ENCODE measurements around the gene SLC22A23.

Gene SLC22A23

GRCh38 chr6:3293271-3294155, 163.3 kb downstream of the SLC22A23 start:
- DNase-seq = no peak

- DNase-seq = no peak
Observed at GRCh38 chr6:3292431-3293197, 164.2 kb downstream of the SLC22A23 start.

- DNase-seq = no peak
Observed at GRCh38 chr6:3291987-3292386, 164.9 kb downstream of the SLC22A23 start.

GRCh38 chr6:3291346-3291745, 165.5 kb downstream of the SLC22A23 start:
- DNase-seq = no peak

GRCh38 chr6:3290931-3291211, 166.0 kb downstream of the SLC22A23 start:
- DNase-seq = no peak

- DNase-seq = no peak
Observed at GRCh38 chr6:3290149-3290930, 166.5 kb downstream of the SLC22A23 start.

GRCh38 chr6:3289664-3290055, 167.2 kb downstream of the SLC22A23 start:
- no peak for DNase-seq

- no peak for DNase-seq
Observed at GRCh38 chr6:3288711-3289663, 167.9 kb downstream of the SLC22A23 start.

- no peak for DNase-seq
Observed at GRCh38 chr6:3287976-3288707, 168.7 kb downstream of the SLC22A23 start.

- DNase-seq = no peak
Observed at GRCh38 chr6:3287308-3287707, 169.5 kb downstream of the SLC22A23 start.

GRCh38 chr6:3286641-3287171, 170.1 kb downstream of the SLC22A23 start:
- no peak for DNase-seq

- no peak for DNase-seq
Observed at GRCh38 chr6:3285732-3286131, 171.1 kb downstream of the SLC22A23 start.

GRCh38 chr6:3285049-3285639, 171.7 kb downstream of the SLC22A23 start:
- DNase-seq = no peak

GRCh38 chr6:3284436-3284876, 172.4 kb downstream of the SLC22A23 start:
- no peak for DNase-seq

- DNase-seq = no peak
Observed at GRCh38 chr6:3283641-3284435, 173.0 kb downstream of the SLC22A23 start.

- DNase-seq = no peak
Observed at GRCh38 chr6:3283241-3283640, 173.6 kb downstream of the SLC22A23 start.

GRCh38 chr6:3282476-3283236, 174.2 kb downstream of the SLC22A23 start:
- no peak for DNase-seq

GRCh38 chr6:3281631-3282475, 175.0 kb downstream of the SLC22A23 start:
- DNase-seq = no peak
